SU-DHL-6 (cell line): ENCODE data around the gene VTCN1.

Experiments used
- H2AFZ ChIP-seq: fragments of 200-600 bp; sonication (generic); 2 replicates; pipeline ENCODE4 v1.6.1; 2014; ENCODE audit warnings: low read depth, mild to moderate bottlenecking, moderate library complexity, mixed read lengths, antibody characterized with exemption, low read length; ENCODE audit not compliant: severe bottlenecking
- H3F3A ChIP-seq: fragments of 200-600 bp; shearing (Covaris generic); 2 replicates; pipeline ENCODE4 v1.6.0; 2016; ENCODE audit warnings: antibody characterized with exemption, mild to moderate bottlenecking; ENCODE audit not compliant: insufficient read depth
- H3K27ac ChIP-seq: fragments of 200-600 bp; sonication (generic); 2 replicates; pipeline ENCODE4 v1.5.1; 2016; ENCODE audit warnings: low read depth, mild to moderate bottlenecking, low read length, moderate library complexity, mixed read lengths
- H3K27me3 ChIP-seq: fragments of 200-600 bp; sonication (generic), shearing (Covaris generic); 2 replicates; pipeline ENCODE4 v1.6.0; 2014; ENCODE audit warnings: mild to moderate bottlenecking, low read length
- H3K36me3 ChIP-seq: fragments of 200-600 bp; sonication (generic); 2 replicates; pipeline ENCODE4 v1.6.1; 2014; ENCODE audit warnings: mild to moderate bottlenecking, low read length, mixed read lengths
- H3K4me2 ChIP-seq: fragments of 300-600, 200-600 bp; shearing (Covaris generic), sonication (generic); 2 replicates; pipeline ENCODE4 v1.6.0; 2014; ENCODE audit warnings: low read length, low read depth, mild to moderate bottlenecking; ENCODE audit not compliant: poor library complexity, severe bottlenecking
- H3K4me3 ChIP-seq: fragments of 200-600 bp; sonication (generic); 2 replicates; pipeline ENCODE4 v1.5.1; 2014; ENCODE audit warnings: antibody characterized with exemption, low read length, mild to moderate bottlenecking, mixed read lengths; ENCODE audit not compliant: insufficient read depth, poor library complexity, severe bottlenecking
- H3K79me2 ChIP-seq: fragments of 200-600 bp; sonication (generic); 2 replicates; pipeline ENCODE4 v1.6.1; 2014; ENCODE audit warnings: mild to moderate bottlenecking, low read length, moderate library complexity; ENCODE audit not compliant: insufficient read depth
- H3K9ac ChIP-seq: fragments of 200-600 bp; sonication (generic); 2 replicates; pipeline ENCODE4 v1.7.0; 2014; ENCODE audit warnings: mild to moderate bottlenecking, low read length
- H3K9me2 ChIP-seq: fragments of 200-600 bp; sonication (generic); replicated peaks from 2 replicates; pipeline ENCODE4 v1.6.1; 2014; ENCODE audit warnings: low read length; ENCODE audit not compliant: insufficient read depth
- H3K9me3 ChIP-seq: fragments of 200-600 bp; sonication (generic); 2 replicates; pipeline ENCODE4 v1.6.1; 2014; ENCODE audit warnings: low read length, mixed read lengths; ENCODE audit not compliant: insufficient read depth
- H4K20me1 ChIP-seq: fragments of 200-600 bp; sonication (generic); 2 replicates; pipeline ENCODE4 v1.6.1; 2014; ENCODE audit warnings: low read depth, mild to moderate bottlenecking, antibody characterized with exemption, low read length, moderate library complexity, mixed read lengths
- EZH2phosphoT487 ChIP-seq: fragments of 200-600 bp; sonication (generic), shearing (Covaris generic); conservative IDR thresholded peaks from 2 replicates; pipeline ENCODE4 v1.6.1; 2018; ENCODE audit warnings: mild to moderate bottlenecking, antibody characterized with exemption, low read length, moderate library complexity, mixed read lengths
- TF ChIP-seq, protein P1 (sequence below): fragments of 200-600 bp; sonication (generic); IDR thresholded peaks from one replicate; pipeline ENCODE4 v1.5.1; 2017; ENCODE audit warnings: antibody characterized with exemption, mild to moderate bottlenecking, low read length, moderate library complexity; ENCODE audit not compliant: insufficient read depth, poor library complexity, severe bottlenecking

The VTCN1 gene

DNA sequence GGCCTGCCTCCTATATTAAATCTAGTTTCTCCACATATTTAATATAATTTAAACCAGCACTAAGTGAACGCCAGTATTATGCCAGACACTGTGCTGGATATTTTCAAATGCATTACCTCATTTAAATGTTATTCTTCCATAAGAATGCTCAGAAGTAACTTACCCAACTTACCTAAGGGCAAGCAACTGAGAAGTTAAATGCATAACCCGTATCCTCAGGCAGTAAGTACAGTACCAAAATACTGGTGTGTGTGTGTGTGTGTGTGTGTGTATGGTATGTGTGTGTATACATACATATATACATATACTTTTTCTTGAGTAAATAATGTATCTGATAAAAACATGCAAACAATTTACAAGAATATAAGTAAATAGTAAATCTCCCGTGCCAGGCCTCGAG lies 80.2 kb downstream of the VTCN1 start:
- TF ChIP-seq EZH2phosphoT487: no peak
- TF ChIP-seq, protein P1, sequence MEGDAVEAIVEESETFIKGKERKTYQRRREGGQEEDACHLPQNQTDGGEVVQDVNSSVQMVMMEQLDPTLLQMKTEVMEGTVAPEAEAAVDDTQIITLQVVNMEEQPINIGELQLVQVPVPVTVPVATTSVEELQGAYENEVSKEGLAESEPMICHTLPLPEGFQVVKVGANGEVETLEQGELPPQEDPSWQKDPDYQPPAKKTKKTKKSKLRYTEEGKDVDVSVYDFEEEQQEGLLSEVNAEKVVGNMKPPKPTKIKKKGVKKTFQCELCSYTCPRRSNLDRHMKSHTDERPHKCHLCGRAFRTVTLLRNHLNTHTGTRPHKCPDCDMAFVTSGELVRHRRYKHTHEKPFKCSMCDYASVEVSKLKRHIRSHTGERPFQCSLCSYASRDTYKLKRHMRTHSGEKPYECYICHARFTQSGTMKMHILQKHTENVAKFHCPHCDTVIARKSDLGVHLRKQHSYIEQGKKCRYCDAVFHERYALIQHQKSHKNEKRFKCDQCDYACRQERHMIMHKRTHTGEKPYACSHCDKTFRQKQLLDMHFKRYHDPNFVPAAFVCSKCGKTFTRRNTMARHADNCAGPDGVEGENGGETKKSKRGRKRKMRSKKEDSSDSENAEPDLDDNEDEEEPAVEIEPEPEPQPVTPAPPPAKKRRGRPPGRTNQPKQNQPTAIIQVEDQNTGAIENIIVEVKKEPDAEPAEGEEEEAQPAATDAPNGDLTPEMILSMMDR: no peak
- no peak overlapping the region for H3K4me2 ChIP-seq
- no peak overlapping the region for H3K9ac ChIP-seq
- H4K20me1 ChIP-seq: no peaks in the 10 kb centered on the region
- H3K27ac ChIP-seq: no peak overlapping the region
- no peaks in the 10 kb centered on the region for H3K36me3 ChIP-seq
- H3K9me2 ChIP-seq: no peaks in the 10 kb centered on the region
- no peak overlapping the region for H2AFZ ChIP-seq
- H3K9me3 ChIP-seq: no peaks in the 10 kb centered on the region
- no peaks in the 10 kb centered on the region for H3F3A ChIP-seq
- no peak overlapping the region for H3K4me3 ChIP-seq
- H3K27me3 ChIP-seq: no peaks in the 10 kb centered on the region
- no peaks in the 10 kb centered on the region for H3K79me2 ChIP-seq

DNA sequence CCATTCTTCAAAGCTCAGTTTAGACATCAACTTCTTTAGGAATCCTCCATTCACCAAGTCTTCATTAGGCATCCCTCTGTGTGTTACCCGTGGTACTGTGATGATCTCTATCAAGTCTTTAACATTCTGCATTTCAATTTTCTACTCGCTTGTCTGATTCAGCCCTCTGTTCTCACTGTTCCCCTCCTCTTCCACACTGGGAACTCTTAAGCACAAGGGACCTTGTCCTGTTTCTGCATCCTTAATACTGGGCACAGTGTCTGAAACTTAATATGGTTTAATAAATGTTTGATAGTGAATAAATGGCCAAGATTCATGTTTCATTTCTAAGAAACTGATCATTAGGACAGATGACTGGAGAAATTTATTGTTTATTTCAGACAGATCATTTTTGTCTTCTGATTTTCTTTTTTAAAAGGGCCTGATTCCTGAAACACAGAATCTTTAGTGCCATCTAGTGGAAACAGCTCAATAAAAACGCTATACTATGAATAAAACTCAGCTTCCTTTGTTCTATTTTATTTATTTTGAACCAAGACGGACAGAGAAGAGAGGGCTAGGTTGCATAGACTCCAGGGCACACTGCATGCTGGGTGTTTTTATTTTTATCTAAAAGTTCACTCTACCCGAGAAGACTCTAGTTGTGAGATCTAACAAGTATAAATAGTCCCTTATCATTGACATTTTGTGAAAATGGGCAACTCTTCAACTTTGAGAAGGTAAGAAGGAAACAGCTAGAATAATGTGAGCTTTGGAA lies 82.2 kb downstream of the VTCN1 start:
- H3F3A ChIP-seq: no peaks in the 10 kb centered on the region
- no peaks in the 10 kb centered on the region for H3K9me2 ChIP-seq
- no peak overlapping the region for H3K4me2 ChIP-seq
- no peaks in the 10 kb centered on the region for H4K20me1 ChIP-seq
- TF ChIP-seq, protein P1: peak; percentile 54
- TF ChIP-seq EZH2phosphoT487: no peak
- H3K27me3 ChIP-seq: no peaks in the 10 kb centered on the region
- H3K4me3 ChIP-seq: no peak overlapping the region
- H3K9ac ChIP-seq: no peak overlapping the region
- H3K27ac ChIP-seq: no peak overlapping the region
- no peaks in the 10 kb centered on the region for H3K9me3 ChIP-seq
- H3K79me2 ChIP-seq: no peaks in the 10 kb centered on the region
- H3K36me3 ChIP-seq: no peaks in the 10 kb centered on the region
- H2AFZ ChIP-seq: no peak overlapping the region

DNA sequence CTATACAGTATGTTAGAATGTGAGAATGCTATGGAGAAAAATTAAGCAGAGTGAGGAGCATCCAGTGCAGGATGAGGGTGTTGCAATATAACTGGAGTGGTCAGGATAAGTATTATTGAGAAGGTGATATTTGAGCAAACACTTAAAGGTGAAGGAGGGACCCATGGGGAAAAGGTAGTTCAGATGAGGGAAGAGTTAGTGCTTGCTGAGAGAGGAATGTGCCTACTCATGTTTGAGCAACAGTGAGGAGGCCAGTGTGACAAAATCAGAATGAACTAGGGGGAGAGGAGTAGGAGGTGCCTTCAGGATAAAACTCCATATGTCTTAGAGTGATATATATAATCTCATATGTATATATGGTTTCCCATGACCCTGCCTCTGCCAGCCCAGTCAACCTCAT lies 82.9 kb downstream of the VTCN1 start:
- Histone ChIP-seq H3K36me3 (no peaks in the 10 kb centered on the region), H3K27me3 (no peaks in the 10 kb centered on the region), H4K20me1 (no peaks in the 10 kb centered on the region), H3K4me3 (no peak overlapping the region), H2AFZ (no peak overlapping the region), H3K9ac (no peak overlapping the region), H3K4me2 (no peak overlapping the region), H3K9me3 (no peaks in the 10 kb centered on the region), H3K9me2 (no peaks in the 10 kb centered on the region), H3F3A (no peaks in the 10 kb centered on the region), H3K27ac (no peak overlapping the region), H3K79me2 (no peaks in the 10 kb centered on the region)
- no peak for TF ChIP-seq EZH2phosphoT487
- TF ChIP-seq, protein P1: no peak
